Osteocyte (in vitro differentiated cells): ENCODE data around the gene TIMM23. TPM values are rescaled to one million over a fixed set of nuclear protein-coding genes. Genes with fewer than 3 reads are reported as not detected.
"Not testable (repeated sequence)": the region's sequence is repeated elsewhere in the genome, so short reads cannot be mapped to it uniquely, and the experiment has no call there.

Source experiments
- DNase-seq: peaks from one replicate; pipeline ENCODE4 v3.0.0; 2021; ENCODE audit warnings: mixed read lengths; ENCODE audit not compliant: unreplicated experiment; ENCODE audit errors: extremely low spot score
- H3K27ac Mint-ChIP-seq: one replicate; pipeline ENCODE4 v1.8.0; 2021; ENCODE audit warnings: mild to moderate bottlenecking, mixed read lengths; ENCODE audit not compliant: unreplicated experiment
- H3K27me3 Mint-ChIP-seq: one replicate; pipeline ENCODE4 v1.8.0; 2021; ENCODE audit warnings: mixed read lengths; ENCODE audit not compliant: unreplicated experiment
- H3K36me3 Mint-ChIP-seq: one replicate; pipeline ENCODE4 v1.8.0; 2021; ENCODE audit warnings: mixed read lengths; ENCODE audit not compliant: unreplicated experiment
- H3K4me1 Mint-ChIP-seq: one replicate; pipeline ENCODE4 v1.8.0; 2021; ENCODE audit warnings: mixed read lengths; ENCODE audit not compliant: unreplicated experiment
- H3K4me3 Mint-ChIP-seq: one replicate; pipeline ENCODE4 v1.8.0; 2021; ENCODE audit warnings: mild to moderate bottlenecking, moderate library complexity, mixed read lengths; ENCODE audit not compliant: unreplicated experiment
- H3K9me3 Mint-ChIP-seq: one replicate; pipeline ENCODE4 v1.8.0; 2021; ENCODE audit warnings: mixed read lengths; ENCODE audit not compliant: unreplicated experiment
- long read RNA-seq: library from polyadenylated mRNA; unstranded; transcript quantifications from one replicate; pipeline ENCODE4 v2.0.0, GENCODE V29; 2021
- total RNA-seq: library from RNA; stranded (reverse); gene quantifications from 2 replicates; pipeline ENCODE4 v1.2.1, GENCODE V29; 2021
- TF ChIP-seq, protein P1 (sequence below): fragments of 200-600 bp; sonication (generic); IDR thresholded peaks from 2 replicates; pipeline ENCODE4 v1.5.0; 2021; ENCODE audit warnings: antibody characterized with exemption, mild to moderate bottlenecking, moderate library complexity

TIMM23 gene, protein sequence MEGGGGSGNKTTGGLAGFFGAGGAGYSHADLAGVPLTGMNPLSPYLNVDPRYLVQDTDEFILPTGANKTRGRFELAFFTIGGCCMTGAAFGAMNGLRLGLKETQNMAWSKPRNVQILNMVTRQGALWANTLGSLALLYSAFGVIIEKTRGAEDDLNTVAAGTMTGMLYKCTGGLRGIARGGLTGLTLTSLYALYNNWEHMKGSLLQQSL
- total RNA-seq: 61.1 and 64.0 TPM in 2 replicates
- long read RNA-seq, transcript TIMM23-201 (7 exons, 1,222 nt): major isoform, 120 of 131 reads
- long read RNA-seq, partial matches to known transcripts: 2 of 131 reads
- long read RNA-seq, other reads (novel, unspliced or antisense): 9 of 131 reads

DNA sequence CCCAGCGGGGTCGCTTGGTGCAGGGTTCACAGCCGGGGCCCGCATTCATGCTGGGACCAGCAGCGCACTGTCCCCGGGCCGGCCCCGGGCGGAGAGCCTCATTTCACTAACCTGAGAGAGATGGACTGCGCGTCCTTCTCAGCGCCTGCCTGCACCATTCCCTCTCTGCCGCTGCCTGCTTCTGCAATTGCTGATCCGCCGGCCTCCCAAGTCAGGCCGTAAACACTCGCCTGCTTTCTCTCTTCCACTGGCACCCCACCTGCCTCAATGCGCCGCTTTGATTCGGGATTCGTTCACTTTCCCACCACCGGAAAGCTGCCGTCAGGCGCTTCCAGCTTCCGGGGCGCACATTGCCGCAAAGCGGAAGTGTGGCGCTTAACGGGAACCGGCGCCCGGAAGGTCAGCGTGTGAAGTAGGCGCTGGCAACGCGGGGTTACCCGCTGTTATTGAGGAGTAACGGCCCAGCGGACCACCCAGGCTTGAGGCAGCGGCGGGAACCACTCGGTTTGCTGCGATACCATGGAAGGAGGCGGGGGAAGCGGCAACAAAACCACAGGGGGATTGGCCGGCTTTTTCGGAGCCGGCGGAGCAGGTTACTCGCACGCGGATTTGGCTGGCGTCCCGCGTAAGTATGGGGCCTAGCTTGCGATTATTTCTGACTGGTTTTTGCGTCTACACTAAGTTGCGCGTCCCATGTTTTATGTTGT, at the start of gene TIMM23:
Gene TIMM23 (plus strand): TSS at position 384 of the 707 bp plus-strand sequence. CDS start 136 bp downstream, at position 520.
- H3K36me3 Mint-ChIP-seq, H3K9me3 Mint-ChIP-seq, H3K27me3 Mint-ChIP-seq: not testable (repeated sequence)
- peaks cover 34% of the 10 kb centered on the region for H3K4me1 Mint-ChIP-seq
- peak; percentile 93 for DNase-seq
- H3K4me3 Mint-ChIP-seq: peak within 1 kb of the TSS; percentile 99
- H3K27ac Mint-ChIP-seq: peak within 1 kb of the TSS; percentile 97

DNA sequence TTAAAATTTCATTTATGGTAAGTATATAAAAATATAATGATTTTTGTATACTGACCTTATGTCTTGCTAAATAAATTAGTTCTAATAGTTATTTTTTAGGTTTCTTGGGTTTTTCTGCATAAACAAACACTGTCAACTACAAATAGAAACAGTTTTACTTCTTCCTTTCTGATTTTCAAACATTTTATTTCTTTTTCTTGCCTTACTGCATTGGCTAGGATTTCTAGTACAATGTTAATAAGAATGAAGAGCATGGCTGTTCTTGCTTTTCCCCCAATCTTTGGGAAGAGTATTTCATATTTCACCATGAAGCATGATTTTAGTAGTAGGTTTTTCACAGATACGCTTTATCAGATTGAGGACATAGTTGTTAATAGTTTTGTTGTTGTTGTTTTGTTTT, 45.5 kb upstream of the TIMM23 start:
- not testable (repeated sequence) for H3K36me3 Mint-ChIP-seq

GRCh38 chr10:45931305-45931704, 41.0 kb upstream of the TIMM23 start:
- H3K4me1 Mint-ChIP-seq, H3K4me3 Mint-ChIP-seq, H3K27ac Mint-ChIP-seq, H3K9me3 Mint-ChIP-seq, DNase-seq, H3K27me3 Mint-ChIP-seq: not testable (repeated sequence)
- H3K36me3 Mint-ChIP-seq: peaks cover 13% of the 10 kb centered on the region

More for the DNA sequence above, 45.5 kb upstream of the TIMM23 start:
- not testable (repeated sequence) for DNase-seq, H3K4me1 Mint-ChIP-seq, H3K4me3 Mint-ChIP-seq, H3K27ac Mint-ChIP-seq, H3K27me3 Mint-ChIP-seq, H3K9me3 Mint-ChIP-seq

DNA sequence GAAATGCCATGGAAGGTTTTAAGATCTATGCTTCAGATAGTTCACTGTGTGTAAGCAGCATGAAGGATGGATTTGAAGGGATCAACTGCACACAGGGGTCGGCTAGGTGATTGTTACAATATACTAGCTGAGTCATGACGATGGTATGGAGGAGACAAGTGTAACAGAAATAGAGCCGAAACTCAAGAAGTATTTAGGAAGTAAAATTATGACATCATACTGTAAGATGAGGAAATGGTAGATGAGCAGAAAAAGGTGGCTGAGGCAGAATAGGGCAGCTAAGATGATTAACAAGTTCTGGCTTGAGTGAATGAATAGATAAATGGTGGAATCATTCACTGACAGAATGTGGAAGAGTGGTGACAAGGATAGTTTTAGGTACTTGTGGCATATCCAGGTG, 37.5 kb upstream of the TIMM23 start:
- DNase-seq, H3K4me3 Mint-ChIP-seq, H3K27me3 Mint-ChIP-seq, H3K36me3 Mint-ChIP-seq, H3K4me1 Mint-ChIP-seq, H3K27ac Mint-ChIP-seq, H3K9me3 Mint-ChIP-seq: not testable (repeated sequence)

DNA sequence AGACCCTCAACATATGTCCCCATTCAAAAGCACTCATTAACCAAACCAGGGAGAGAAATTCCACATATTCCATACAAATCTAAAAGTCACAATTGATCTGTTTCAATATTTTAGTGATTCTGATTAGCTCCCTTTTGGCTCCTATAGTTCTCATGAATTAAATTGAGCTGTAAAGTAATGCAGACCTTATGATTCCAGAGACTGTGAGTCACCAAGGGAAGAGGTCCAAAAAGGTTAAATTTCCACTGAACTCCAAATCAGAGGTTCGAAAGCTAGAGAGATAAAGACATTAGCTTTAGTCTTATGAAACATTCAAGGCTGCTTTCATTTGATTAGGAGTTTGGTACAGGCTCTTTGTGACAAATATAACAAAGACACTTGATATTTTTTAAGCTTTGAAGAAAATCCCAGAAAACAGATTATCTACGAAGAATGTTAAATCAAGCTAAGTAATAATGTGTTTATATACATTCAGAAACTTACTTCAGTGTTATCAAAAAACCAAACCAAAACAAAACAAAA, 33.1 kb upstream of the TIMM23 start:
- H3K36me3 Mint-ChIP-seq, H3K9me3 Mint-ChIP-seq, H3K27me3 Mint-ChIP-seq, H3K4me3 Mint-ChIP-seq, H3K4me1 Mint-ChIP-seq, H3K27ac Mint-ChIP-seq, DNase-seq: not testable (repeated sequence)

- not testable (repeated sequence) for H3K27ac Mint-ChIP-seq, H3K9me3 Mint-ChIP-seq, H3K27me3 Mint-ChIP-seq, H3K4me3 Mint-ChIP-seq, DNase-seq, H3K36me3 Mint-ChIP-seq, H3K4me1 Mint-ChIP-seq
Measured at GRCh38 chr10:45941196-45941595, 31.1 kb upstream of the TIMM23 start.

- not testable (repeated sequence) for H3K4me3 Mint-ChIP-seq, H3K36me3 Mint-ChIP-seq, H3K27ac Mint-ChIP-seq, H3K9me3 Mint-ChIP-seq, H3K4me1 Mint-ChIP-seq, DNase-seq, H3K27me3 Mint-ChIP-seq
Measured at GRCh38 chr10:45945476-45945875, 26.8 kb upstream of the TIMM23 start.

DNA sequence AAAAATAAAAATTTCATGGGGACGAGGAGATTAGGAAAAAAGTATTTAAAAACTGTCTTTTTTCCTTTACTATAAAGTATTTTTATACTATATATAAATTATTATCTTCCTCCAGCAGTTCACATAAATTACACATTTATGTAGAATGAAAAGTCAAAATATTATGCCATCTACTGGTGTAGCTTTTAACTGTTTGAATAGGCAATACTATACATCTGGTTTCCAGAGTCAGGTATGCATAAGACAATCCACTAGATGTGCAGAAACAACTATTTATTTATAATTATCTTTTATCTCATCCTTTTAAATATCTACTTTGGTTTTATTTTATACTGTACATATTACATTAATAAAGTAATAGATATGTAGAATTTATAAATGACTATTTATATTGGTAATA, 24.9 kb upstream of the TIMM23 start:
- not testable (repeated sequence) for H3K36me3 Mint-ChIP-seq, H3K4me3 Mint-ChIP-seq, H3K9me3 Mint-ChIP-seq, H3K4me1 Mint-ChIP-seq, DNase-seq, H3K27ac Mint-ChIP-seq, H3K27me3 Mint-ChIP-seq
- TF ChIP-seq, protein P1, sequence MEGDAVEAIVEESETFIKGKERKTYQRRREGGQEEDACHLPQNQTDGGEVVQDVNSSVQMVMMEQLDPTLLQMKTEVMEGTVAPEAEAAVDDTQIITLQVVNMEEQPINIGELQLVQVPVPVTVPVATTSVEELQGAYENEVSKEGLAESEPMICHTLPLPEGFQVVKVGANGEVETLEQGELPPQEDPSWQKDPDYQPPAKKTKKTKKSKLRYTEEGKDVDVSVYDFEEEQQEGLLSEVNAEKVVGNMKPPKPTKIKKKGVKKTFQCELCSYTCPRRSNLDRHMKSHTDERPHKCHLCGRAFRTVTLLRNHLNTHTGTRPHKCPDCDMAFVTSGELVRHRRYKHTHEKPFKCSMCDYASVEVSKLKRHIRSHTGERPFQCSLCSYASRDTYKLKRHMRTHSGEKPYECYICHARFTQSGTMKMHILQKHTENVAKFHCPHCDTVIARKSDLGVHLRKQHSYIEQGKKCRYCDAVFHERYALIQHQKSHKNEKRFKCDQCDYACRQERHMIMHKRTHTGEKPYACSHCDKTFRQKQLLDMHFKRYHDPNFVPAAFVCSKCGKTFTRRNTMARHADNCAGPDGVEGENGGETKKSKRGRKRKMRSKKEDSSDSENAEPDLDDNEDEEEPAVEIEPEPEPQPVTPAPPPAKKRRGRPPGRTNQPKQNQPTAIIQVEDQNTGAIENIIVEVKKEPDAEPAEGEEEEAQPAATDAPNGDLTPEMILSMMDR: peak; percentile 33

GRCh38 chr10:45948801-45949200, 23.5 kb upstream of the TIMM23 start:
- DNase-seq, H3K9me3 Mint-ChIP-seq, H3K4me1 Mint-ChIP-seq, H3K4me3 Mint-ChIP-seq, H3K27ac Mint-ChIP-seq, H3K36me3 Mint-ChIP-seq, H3K27me3 Mint-ChIP-seq: not testable (repeated sequence)

GRCh38 chr10:45954367-45954766, 17.9 kb upstream of the TIMM23 start:
- H3K36me3 Mint-ChIP-seq, H3K9me3 Mint-ChIP-seq, DNase-seq, H3K27ac Mint-ChIP-seq, H3K4me1 Mint-ChIP-seq, H3K4me3 Mint-ChIP-seq, H3K27me3 Mint-ChIP-seq: not testable (repeated sequence)

DNA sequence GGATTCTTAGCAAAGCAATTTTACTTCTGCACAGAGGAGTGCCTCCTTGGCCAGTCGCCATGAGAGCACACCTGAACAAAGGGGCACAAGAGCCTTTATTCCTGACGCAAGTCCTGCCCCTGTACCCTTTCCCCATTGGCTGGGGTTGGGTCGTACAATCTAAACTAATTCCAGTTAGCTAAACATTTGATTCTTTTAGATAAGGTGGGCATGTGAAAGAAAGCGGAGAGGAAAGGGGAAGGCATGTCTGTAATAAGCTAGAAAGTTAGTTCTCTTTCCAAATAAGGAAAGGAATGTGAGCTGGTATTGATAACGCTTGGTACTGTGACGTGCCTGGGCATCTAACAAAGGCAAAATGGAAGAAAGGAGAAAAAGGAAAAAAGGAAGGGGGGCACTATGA, 15.7 kb upstream of the TIMM23 start:
- not testable (repeated sequence) for H3K4me1 Mint-ChIP-seq, H3K4me3 Mint-ChIP-seq, DNase-seq, H3K9me3 Mint-ChIP-seq, H3K27me3 Mint-ChIP-seq, H3K27ac Mint-ChIP-seq, H3K36me3 Mint-ChIP-seq
